Subcutaneous adipose tissue (tissue), 4 donors: ENCODE data around the gene LRRN2. TPM values are rescaled to one million over a fixed set of nuclear protein-coding genes. Genes with fewer than 3 reads are reported as not detected.

ENCODE experiments used
- CTCF ChIP-seq: fragments of 450-650 bp; IDR thresholded peaks from one replicate; pipeline ENCODE4 v1.5.1; 2016; ENCODE audit warnings: low read depth, mild to moderate bottlenecking, control low read depth, antibody characterized with exemption, moderate library complexity
- total RNA-seq, 4 donors: library from RNA; depleted of rRNA; stranded (reverse); fragments of >200 nt; gene quantifications; one replicate each; pipeline ENCODE4 v1.1.0, GENCODE V29; 2016

Gene LRRN2
- total RNA-seq, 4 donors from 2014 or later = 0.17 to 0.38 TPM; not detected in 2

GRCh38 chr1:204580862-204581261 lies 104.7 kb downstream of the LRRN2 start:
- no peak for TF ChIP-seq CTCF

- TF ChIP-seq CTCF = no peak
Measured at GRCh38 chr1:204579681-204580080, 105.9 kb downstream of the LRRN2 start.

- no peak for TF ChIP-seq CTCF
Measured at GRCh38 chr1:204578867-204579664, 106.5 kb downstream of the LRRN2 start.

- TF ChIP-seq CTCF = no peak
Measured at GRCh38 chr1:204577794-204578478, 107.6 kb downstream of the LRRN2 start.

GRCh38 chr1:204576422-204576821 lies 109.1 kb downstream of the LRRN2 start:
- TF ChIP-seq CTCF = no peak

- no peak for TF ChIP-seq CTCF
Measured at GRCh38 chr1:204575221-204576190, 110.0 kb downstream of the LRRN2 start.

- no peak for TF ChIP-seq CTCF
Measured at GRCh38 chr1:204574865-204575163, 110.7 kb downstream of the LRRN2 start.
